Calu3 (cell line): ENCODE results near the gene RPS21. TPM values are rescaled to one million over a fixed set of nuclear protein-coding genes. Genes with fewer than 3 reads are reported as not detected.

Experiments used
- BruUV-seq: library from RNA; stranded (reverse); fragments of 400-500 nt; replicated peaks from 2 replicates; lab custom pipeline; 2021; lab: Mats Ljungman, UMichigan
- CTCF ChIA-PET: fragments of 300-600 bp; sonication (Branson Sonifier 250); formaldehyde crosslinking; loops from one replicate; lab custom pipeline; 2022; ENCODE audit warnings: antibody characterized with exemption; lab: Charles Lee
- DNase-seq: peaks from one replicate; pipeline ENCODE4 v3.0.0; 2022
- H3K27ac Mint-ChIP-seq: one replicate; pipeline ENCODE4 v1.8.0; 2022; ENCODE audit warnings: mixed read lengths; ENCODE audit not compliant: unreplicated experiment
- H3K27me3 Mint-ChIP-seq: one replicate; pipeline ENCODE4 v1.8.0; 2022; ENCODE audit warnings: mixed read lengths; ENCODE audit not compliant: unreplicated experiment
- H3K36me3 Mint-ChIP-seq: one replicate; pipeline ENCODE4 v1.8.0; 2022; ENCODE audit warnings: mild to moderate bottlenecking, moderate library complexity, mixed read lengths; ENCODE audit not compliant: insufficient read depth, unreplicated experiment
- H3K4me1 Mint-ChIP-seq: one replicate; pipeline ENCODE4 v1.8.0; 2022; ENCODE audit warnings: mild to moderate bottlenecking, low read depth, mixed read lengths; ENCODE audit not compliant: unreplicated experiment
- H3K4me3 Mint-ChIP-seq: one replicate; pipeline ENCODE4 v1.8.0; 2022; ENCODE audit warnings: mild to moderate bottlenecking, low read depth, moderate library complexity, mixed read lengths; ENCODE audit not compliant: unreplicated experiment
- H3K9me3 Mint-ChIP-seq: one replicate; pipeline ENCODE4 v1.8.0; 2022; ENCODE audit warnings: low read depth, mixed read lengths; ENCODE audit not compliant: unreplicated experiment
- CTCF ChIP-seq: fragments of 200-600 bp; IDR thresholded peaks from one replicate; pipeline ENCODE4 v1.8.0; 2022; ENCODE audit warnings: antibody characterized with exemption; ENCODE audit not compliant: unreplicated experiment
- intact Hi-C: fragments of 100-400 bp; cut with micrococcal nuclease; formaldehyde crosslinking; loops from one replicate; pipeline ENCODE4 v1.10.0; 2022; ENCODE audit not compliant: unreplicated experiment
- total RNA-seq: library from RNA; stranded (reverse); gene quantifications from 2 replicates; pipeline ENCODE4 v1.2.3, GENCODE V29; 2022

Gene RPS21
- total RNA-seq, 1 experiment from 2014 or later = 1,936 TPM

GRCh38 chr20:62429455-62430310 is 42.8 kb downstream of the RPS21 start:
- H3K27me3 Mint-ChIP-seq = peaks cover 37% of the 10 kb centered on the region
- H3K27ac Mint-ChIP-seq = no peak overlapping the region
- no peak overlapping the region for H3K4me3 Mint-ChIP-seq
- DNase-seq = no peak
- CTCF ChIA-PET = interaction anchor here (0.8 kb wide), 1 partner anchor 48 kb away, joined by 3 read pairs; no protein-coding TSS in a partner anchor
- no peaks in the 10 kb centered on the region for H3K9me3 Mint-ChIP-seq
- intact Hi-C loops = no loop called here
- H3K4me1 Mint-ChIP-seq = peaks cover 44% of the 10 kb centered on the region
- TF ChIP-seq CTCF = no peak
- peaks cover 24% of the 10 kb centered on the region for H3K36me3 Mint-ChIP-seq
- no TSS peak for BruUV-seq

- DNase-seq = no peak
These were observed 43.5 kb downstream of the RPS21 start for GRCh38 chr20:62430311-62430853.

GRCh38 chr20:62430866-62431447 is 44.1 kb downstream of the RPS21 start:
- no peak for DNase-seq
- no peak overlapping the region for H3K4me3 Mint-ChIP-seq
- H3K27me3 Mint-ChIP-seq = peaks cover 49% of the 10 kb centered on the region
- no peaks in the 10 kb centered on the region for H3K9me3 Mint-ChIP-seq
- peaks cover 18% of the 10 kb centered on the region for H3K36me3 Mint-ChIP-seq
- intact Hi-C loops = no loop called here
- no peak overlapping the region for H3K27ac Mint-ChIP-seq
- BruUV-seq = no TSS peak
- TF ChIP-seq CTCF = no peak
- peaks cover 37% of the 10 kb centered on the region for H3K4me1 Mint-ChIP-seq
- CTCF ChIA-PET = interaction anchor here (1.1 kb wide), 1 partner anchor 193 kb away, joined by 4 read pairs; no protein-coding TSS in a partner anchor

More at GRCh38 chr20:62430311-62430853, 43.5 kb downstream of the RPS21 start:
- no TSS peak for BruUV-seq
- Mint-ChIP-seq H3K27me3 (peaks cover 44% of the 10 kb centered on the region), H3K27ac (no peak overlapping the region), H3K4me3 (no peak overlapping the region), H3K9me3 (no peaks in the 10 kb centered on the region), H3K36me3 (peaks cover 24% of the 10 kb centered on the region), H3K4me1 (peaks cover 43% of the 10 kb centered on the region)
- no peak for TF ChIP-seq CTCF
- CTCF ChIA-PET = interaction anchor here (0.8 to 1.1 kb wide), 2 partner anchors 48 to 193 kb away, joined by 3 to 4 read pairs; no protein-coding TSS in a partner anchor
- intact Hi-C loops = no loop called here

GRCh38 chr20:62433658-62434497 is 47.0 kb downstream of the RPS21 start:
- Mint-ChIP-seq H3K4me3 (no peak overlapping the region), H3K27ac (no peak overlapping the region), H3K4me1 (peaks cover 12% of the 10 kb centered on the region), H3K36me3 (no peaks in the 10 kb centered on the region), H3K27me3 (peaks cover 79% of the 10 kb centered on the region), H3K9me3 (no peaks in the 10 kb centered on the region)
- no TSS peak for BruUV-seq
- no peak for TF ChIP-seq CTCF
- no peak for DNase-seq
- intact Hi-C loops = no loop called here
- CTCF ChIA-PET = no interaction called here
